Glomerular visceral epithelial cell (primary cell): Measurements from ENCODE around the gene GRAMD2A.

Experiments used
- DNase-seq: peaks from one replicate; pipeline ENCODE4 v3.0.0-alpha.2; 2016; ENCODE audit errors: extremely low spot score

The GRAMD2A gene

DNA sequence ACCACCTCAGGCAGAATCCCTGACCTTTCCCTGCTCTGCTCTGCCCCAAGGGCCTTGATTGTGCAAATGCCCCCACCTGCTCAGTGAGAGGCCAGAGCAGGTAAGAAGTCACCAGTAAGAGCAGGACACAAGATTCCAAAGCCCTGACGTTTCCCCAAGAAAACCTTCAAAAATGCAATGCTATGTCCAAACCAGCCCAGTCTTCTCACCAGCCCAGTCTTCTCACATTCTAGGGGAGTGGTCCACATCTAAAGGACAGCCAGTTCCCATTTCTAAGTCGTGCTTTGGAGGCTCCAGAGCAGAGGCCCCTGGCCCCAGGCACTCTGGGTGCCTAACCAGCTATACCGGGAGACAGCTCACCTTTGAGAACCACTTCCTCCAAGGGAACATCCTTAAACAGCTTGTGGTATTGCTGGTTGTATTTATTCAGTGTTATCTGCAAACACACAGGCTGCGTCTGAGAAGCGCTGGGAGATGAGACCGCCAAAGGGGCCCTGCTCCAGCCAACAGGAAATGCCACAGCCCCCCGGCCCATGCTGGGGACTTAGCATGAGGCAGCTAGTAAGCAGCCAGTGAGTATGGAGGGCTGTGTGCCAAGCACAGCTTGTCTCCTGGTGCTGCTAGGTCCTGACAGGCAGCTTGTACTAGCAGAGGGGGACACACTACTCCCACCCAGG, 29.3 kb downstream of the GRAMD2A start:
- no peak for DNase-seq

DNA sequence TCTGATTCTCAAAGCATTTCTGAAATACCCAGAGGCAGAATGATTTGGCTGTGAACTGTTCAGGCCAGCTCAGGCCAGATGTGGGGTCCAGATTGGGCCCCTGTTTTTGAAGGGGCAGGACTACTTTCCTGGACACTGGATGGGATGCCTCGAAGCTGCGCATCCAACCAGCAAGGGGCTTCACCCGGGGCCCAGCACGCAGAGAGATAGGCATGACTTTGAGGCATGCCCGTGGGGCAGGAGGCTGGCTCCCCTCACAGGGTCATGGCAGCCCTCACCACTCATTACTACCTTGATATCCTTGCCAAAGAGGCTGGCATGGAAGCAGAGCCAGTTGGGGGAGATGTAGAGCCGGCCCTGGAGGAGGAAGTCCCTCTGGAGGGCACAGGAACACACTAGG, 30.1 kb downstream of the GRAMD2A start:
- DNase-seq = no peak

GRCh38 chr15:72166716-72167417, 30.7 kb downstream of the GRAMD2A start:
- no peak for DNase-seq

GRCh38 chr15:72163719-72164118, 33.9 kb downstream of the GRAMD2A start:
- no peak for DNase-seq

DNA sequence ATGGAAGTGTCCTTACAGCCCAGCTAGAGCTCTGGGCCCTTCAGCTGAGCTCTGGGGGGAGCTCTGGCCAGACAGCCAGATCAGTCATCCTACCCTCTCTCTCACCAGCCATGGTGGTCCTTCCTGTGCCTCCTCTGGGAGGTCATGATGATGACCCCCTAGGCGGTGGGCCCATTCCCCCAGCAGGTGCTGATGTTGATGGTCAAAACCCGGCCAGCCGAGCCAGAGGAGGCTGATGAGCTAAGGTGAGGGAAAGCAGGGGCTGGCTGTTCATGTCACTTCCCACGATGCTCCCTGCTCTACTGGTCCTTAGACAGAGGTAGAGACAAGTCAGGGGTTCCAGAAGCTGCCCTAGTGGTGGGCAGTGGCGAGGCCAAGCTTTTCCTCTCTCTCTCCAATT, 35.0 kb downstream of the GRAMD2A start:
- no peak for DNase-seq

GRCh38 chr15:72161361-72162132, 36.0 kb downstream of the GRAMD2A start:
- DNase-seq = no peak

- DNase-seq = no peak
Measured at GRCh38 chr15:72160696-72161245, 36.8 kb downstream of the GRAMD2A start.

DNA sequence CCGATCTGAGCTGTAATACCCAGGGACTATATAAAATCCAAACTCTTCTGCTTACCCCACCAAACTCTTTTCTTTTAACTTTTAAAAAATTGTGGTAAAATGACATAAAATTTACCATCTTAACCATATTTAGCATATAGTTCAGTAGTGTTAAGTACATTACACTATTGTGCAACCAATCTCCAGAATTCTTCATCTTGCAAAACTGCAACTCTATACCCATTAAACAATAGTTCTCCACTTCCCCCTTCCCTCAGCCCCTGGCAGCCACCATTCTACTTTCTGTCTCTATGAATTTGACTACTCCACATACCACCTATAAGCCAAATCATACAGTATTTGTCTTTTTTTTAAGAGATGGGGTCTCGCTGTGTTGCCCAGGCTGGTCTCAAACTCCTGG, 40.7 kb downstream of the GRAMD2A start:
- no peak for DNase-seq

DNA sequence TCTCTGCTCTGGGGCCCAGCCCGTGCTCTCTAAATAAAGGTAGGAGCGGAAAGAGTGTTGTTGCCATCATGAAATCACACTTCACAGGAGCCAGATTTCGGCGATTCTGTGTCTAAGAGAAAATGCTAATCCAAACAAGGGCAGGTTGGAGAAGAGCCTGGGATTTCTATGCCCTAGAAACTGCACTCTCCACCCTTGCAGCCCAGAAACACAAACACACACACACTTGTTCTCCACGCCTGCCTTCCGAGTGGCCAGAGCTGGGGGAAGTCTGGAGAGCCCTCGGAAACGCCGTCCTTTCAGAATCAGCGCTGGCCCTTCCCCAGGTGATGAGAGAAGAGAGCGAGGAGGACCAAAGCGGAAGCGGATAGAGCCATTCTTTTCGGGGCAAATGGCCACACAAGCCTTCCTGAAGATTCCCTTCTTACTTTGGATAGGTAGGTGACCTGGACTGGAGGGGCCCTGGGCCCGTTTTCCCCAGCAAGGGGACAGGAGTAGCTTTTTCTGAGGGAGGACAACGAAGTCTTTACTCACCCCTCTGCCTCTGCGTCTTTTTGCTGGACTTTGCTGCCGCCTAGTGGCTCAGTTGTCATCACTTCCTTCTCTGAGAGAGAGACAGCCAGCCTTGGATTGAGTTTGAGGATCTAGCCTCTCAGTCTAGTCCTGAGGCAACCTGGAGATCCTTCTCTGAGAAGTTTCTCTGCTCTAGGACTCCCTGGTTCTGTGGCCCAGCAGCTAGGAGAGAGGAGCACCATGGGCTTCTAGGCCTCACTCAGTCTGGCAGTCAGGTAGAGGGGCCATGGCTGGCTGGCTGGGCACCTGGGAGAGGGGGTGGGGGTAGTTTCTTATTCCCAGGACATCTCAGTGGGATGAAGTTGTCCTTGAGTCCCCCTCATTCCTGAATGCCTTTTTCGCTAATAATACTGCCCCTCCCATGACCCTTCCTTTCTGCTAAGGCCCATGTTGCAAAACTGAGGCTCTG, 41.7 kb downstream of the GRAMD2A start:
- peak; percentile 84 for DNase-seq

- DNase-seq = peak; percentile 95
Measured at GRCh38 chr15:72155003-72155621, 42.5 kb downstream of the GRAMD2A start.

GRCh38 chr15:72154316-72154715, 43.3 kb downstream of the GRAMD2A start:
- no peak for DNase-seq

- no peak for DNase-seq
Measured at GRCh38 chr15:72153269-72154000, 44.2 kb downstream of the GRAMD2A start.

GRCh38 chr15:72147418-72147817, 50.2 kb downstream of the GRAMD2A start:
- DNase-seq = no peak

GRCh38 chr15:72146934-72147333, 50.7 kb downstream of the GRAMD2A start:
- DNase-seq = no peak

DNA sequence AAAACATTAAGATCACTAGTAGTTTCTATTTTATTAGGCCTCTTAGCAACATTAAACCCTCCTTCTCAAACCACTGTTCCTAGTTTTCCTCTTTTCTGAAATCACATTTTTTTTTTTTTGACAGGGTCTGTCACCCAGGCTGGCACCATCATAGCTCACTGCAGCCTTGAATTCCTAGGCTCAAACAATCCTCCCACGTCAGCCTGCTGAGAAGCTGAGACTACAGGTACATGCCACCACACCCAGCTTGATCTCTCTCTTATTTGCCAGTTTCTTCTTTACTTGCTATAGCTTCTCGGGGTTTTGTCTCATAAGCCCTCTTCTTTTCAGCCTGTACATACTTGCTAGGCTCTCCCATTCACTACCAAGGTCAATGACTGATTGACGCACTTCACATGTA, 51.4 kb downstream of the GRAMD2A start:
- no peak for DNase-seq

DNA sequence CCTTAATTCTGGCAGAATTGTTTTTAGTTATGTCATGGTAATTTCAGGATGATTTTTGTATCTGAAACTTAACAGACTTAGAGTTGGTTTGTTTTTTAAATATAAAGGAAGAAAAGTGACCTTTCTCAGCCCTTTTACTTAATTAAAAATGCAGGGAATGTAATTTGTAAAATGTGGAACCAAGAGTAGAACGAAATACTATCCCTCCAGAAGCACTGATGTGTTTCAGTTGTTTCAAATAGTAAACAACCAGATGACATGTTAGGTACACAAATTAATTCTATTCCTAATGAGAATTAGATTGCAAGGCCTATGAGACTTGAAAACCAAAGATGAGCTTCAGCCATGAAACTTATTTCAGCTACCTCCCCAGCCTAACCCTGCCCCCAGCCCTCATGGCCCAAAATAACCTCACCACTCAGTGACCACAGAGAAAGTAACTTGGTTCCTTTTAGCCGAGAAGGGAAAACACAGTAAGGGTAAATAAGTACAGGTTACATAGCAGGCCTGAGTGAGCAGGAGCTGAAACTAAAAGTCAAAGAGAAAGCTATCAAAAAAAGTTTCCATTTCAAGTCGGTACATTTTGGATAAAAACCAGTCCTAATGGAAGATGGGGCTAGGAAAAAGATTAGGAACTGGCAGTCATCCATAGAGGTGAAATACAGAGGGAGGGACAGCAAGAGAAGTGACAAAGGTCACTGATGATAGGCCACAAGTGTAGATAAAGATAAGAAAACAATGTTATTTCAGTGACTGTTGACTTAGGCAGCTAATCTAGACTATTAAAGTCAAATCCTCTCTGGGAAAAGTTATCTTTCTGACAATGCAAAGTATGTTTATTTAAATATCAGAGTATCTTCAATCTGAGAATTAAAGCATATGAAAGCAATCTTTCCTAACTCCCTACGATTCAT, 56.2 kb downstream of the GRAMD2A start:
- DNase-seq = no peak

GRCh38 chr15:72140088-72140487, 57.5 kb downstream of the GRAMD2A start:
- no peak for DNase-seq

GRCh38 chr15:72139667-72140066, 57.9 kb downstream of the GRAMD2A start:
- no peak for DNase-seq
